Measurements from ENCODE around the gene HABP4. TPM values are rescaled to one million over a fixed set of nuclear protein-coding genes. Genes with fewer than 3 reads are reported as not detected.

HABP4 gene
- total RNA-seq, 1 experiment from 2014 or later = 11.6 TPM

DNA sequence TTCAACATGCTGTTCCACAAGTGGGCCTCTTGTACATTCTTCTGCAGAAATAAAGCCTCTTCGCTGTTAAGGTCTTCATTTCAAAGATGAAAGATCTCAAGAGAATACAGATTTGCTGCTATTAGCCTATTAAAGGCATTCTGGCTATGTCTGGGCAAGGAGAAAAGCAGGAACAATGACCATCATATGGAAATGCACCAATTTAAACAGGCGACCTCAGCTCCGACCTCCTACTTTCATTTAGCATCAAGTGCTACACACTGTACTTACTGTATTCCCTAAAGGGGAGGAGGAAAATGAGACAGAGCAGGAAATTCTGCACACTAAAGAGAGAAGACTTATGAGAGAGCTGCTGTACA is 64.8 kb downstream of the HABP4 start:
- Histone ChIP-seq H3K4me1 (ENCODE audit: insufficient read depth, low read length, poor library complexity, severe bottlenecking) (no peaks in the 10 kb centered on the region), H3K4me3 (ENCODE audit: low read depth, low read length, poor library complexity, severe bottlenecking) (no peak overlapping the region), H3K36me3 (ENCODE audit: insufficient read depth, low read length, poor library complexity, severe bottlenecking) (no peaks in the 10 kb centered on the region), H3K27me3 (replicated peaks; ENCODE audit: insufficient read depth, low read depth, low read length, poor library complexity) (no peaks in the 10 kb centered on the region), H3K9me3 (ENCODE audit: low read depth, low read length, poor library complexity, severe bottlenecking) (no peaks in the 10 kb centered on the region), H3K27ac (ENCODE audit: low read depth, low read length, poor library complexity, severe bottlenecking) (no peak overlapping the region)
- CTCF ChIA-PET = no interaction called here
- POLR2A ChIA-PET (ENCODE audit: low non-redundant PET) = no interaction called here
- no TSS peak for BruUV-seq (replicated peaks)
- no peak for DNase-seq (ENCODE audit: low spot score)
- TF ChIP-seq EZH2 (IDR thresholded peaks at IDR 0.05; ENCODE audit: borderline replicate concordance, low read depth, low read length, poor library complexity, severe bottlenecking) = no peak
- TF ChIP-seq, protein P1, sequence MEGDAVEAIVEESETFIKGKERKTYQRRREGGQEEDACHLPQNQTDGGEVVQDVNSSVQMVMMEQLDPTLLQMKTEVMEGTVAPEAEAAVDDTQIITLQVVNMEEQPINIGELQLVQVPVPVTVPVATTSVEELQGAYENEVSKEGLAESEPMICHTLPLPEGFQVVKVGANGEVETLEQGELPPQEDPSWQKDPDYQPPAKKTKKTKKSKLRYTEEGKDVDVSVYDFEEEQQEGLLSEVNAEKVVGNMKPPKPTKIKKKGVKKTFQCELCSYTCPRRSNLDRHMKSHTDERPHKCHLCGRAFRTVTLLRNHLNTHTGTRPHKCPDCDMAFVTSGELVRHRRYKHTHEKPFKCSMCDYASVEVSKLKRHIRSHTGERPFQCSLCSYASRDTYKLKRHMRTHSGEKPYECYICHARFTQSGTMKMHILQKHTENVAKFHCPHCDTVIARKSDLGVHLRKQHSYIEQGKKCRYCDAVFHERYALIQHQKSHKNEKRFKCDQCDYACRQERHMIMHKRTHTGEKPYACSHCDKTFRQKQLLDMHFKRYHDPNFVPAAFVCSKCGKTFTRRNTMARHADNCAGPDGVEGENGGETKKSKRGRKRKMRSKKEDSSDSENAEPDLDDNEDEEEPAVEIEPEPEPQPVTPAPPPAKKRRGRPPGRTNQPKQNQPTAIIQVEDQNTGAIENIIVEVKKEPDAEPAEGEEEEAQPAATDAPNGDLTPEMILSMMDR (conservative IDR thresholded peaks at IDR 0.05; ENCODE audit: low read depth, low read length) = no peak
- intact Hi-C loops (cut with micrococcal nuclease; ENCODE audit: unreplicated experiment) = no loop called here

DNA sequence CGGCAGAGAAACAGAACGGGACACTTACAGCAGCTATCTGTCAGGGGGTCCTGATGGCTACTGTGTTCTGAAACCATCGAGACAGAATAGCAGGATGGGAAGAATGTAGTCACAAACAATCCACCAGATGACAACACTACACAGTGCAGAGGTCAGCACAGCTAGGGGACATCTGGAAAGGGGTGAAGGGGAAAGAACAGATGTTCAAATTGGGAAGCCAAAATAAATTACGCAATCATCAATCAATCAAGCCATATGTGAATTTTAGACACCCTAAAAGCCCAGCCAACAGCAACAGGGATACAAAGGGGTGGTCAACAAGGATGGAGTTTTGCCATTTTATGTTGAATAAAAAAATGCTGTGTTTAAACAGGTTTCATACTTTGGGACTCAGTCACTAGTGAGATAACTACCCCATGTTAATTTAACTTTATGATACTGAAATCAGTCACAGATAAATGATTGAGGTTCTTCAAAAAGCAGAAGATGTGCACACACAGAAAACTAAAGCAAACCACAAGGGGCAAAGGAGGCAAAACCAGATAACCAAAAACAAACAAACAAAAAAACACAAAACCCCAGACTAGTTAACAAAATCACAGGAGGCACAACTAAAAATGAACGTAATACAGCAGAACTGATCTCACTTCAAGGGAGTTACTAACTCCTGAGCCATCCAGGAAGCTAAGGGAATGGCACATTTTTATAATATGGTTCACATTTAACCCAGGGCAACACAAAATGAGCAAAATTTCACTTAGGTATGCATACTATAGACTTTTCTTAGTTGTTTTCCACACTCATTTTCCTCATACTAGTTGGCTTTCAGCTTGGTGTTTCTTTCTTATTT is 65.9 kb downstream of the HABP4 start:
- no peak for TF ChIP-seq EZH2 (IDR thresholded peaks at IDR 0.05; ENCODE audit: borderline replicate concordance, low read depth, low read length, poor library complexity, severe bottlenecking)
- TF ChIP-seq, protein P1 (conservative IDR thresholded peaks at IDR 0.05; ENCODE audit: low read depth, low read length) = no peak
- no peaks in the 10 kb centered on the region for H3K9me3 ChIP-seq (ENCODE audit: low read depth, low read length, poor library complexity, severe bottlenecking)
- ChIA-PET POLR2A (ENCODE audit: low non-redundant PET) (no interaction called here), CTCF (no interaction called here)
- H3K27me3 ChIP-seq (replicated peaks; ENCODE audit: insufficient read depth, low read depth, low read length, poor library complexity) = no peaks in the 10 kb centered on the region
- intact Hi-C loops (cut with micrococcal nuclease; ENCODE audit: unreplicated experiment) = no loop called here
- no peaks in the 10 kb centered on the region for H3K4me1 ChIP-seq (ENCODE audit: insufficient read depth, low read length, poor library complexity, severe bottlenecking)
- BruUV-seq (replicated peaks) = no TSS peak
- no peak overlapping the region for H3K27ac ChIP-seq (ENCODE audit: low read depth, low read length, poor library complexity, severe bottlenecking)
- H3K36me3 ChIP-seq (ENCODE audit: insufficient read depth, low read length, poor library complexity, severe bottlenecking) = no peaks in the 10 kb centered on the region
- DNase-seq (ENCODE audit: low spot score) = no peak
- no peak overlapping the region for H3K4me3 ChIP-seq (ENCODE audit: low read depth, low read length, poor library complexity, severe bottlenecking)

DNA sequence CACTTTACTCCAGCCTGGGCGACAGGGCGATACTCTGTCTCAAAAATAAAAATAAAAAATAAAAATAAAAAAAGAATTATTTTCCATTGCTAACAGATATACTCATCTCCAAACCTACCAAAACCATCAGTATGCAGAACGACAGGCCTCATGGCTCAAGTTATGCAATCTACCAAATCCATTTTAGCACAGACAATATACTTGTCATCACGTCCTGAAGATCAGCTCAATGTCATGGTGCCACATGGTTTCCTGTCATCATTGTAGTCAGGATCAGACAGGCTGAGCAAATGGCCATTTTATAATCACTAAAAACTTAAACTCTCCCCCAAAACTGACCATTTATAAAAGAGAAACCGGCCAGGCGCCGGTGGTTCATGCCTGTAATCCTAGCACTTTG is 69.1 kb downstream of the HABP4 start:
- BruUV-seq (replicated peaks) = no TSS peak
- H3K9me3 ChIP-seq (ENCODE audit: low read depth, low read length, poor library complexity, severe bottlenecking) = no peaks in the 10 kb centered on the region
- DNase-seq (ENCODE audit: low spot score) = no peak
- no peaks in the 10 kb centered on the region for H3K27me3 ChIP-seq (replicated peaks; ENCODE audit: insufficient read depth, low read depth, low read length, poor library complexity)
- no peaks in the 10 kb centered on the region for H3K36me3 ChIP-seq (ENCODE audit: insufficient read depth, low read length, poor library complexity, severe bottlenecking)
- intact Hi-C loops (cut with micrococcal nuclease; ENCODE audit: unreplicated experiment) = no loop called here
- no peak overlapping the region for H3K4me3 ChIP-seq (ENCODE audit: low read depth, low read length, poor library complexity, severe bottlenecking)
- TF ChIP-seq, protein P1 (conservative IDR thresholded peaks at IDR 0.05; ENCODE audit: low read depth, low read length) = no peak
- TF ChIP-seq EZH2 (IDR thresholded peaks at IDR 0.05; ENCODE audit: borderline replicate concordance, low read depth, low read length, poor library complexity, severe bottlenecking) = no peak
- ChIA-PET POLR2A (ENCODE audit: low non-redundant PET) (no interaction called here), CTCF (no interaction called here)
- H3K27ac ChIP-seq (ENCODE audit: low read depth, low read length, poor library complexity, severe bottlenecking) = no peak overlapping the region
- H3K4me1 ChIP-seq (ENCODE audit: insufficient read depth, low read length, poor library complexity, severe bottlenecking) = no peaks in the 10 kb centered on the region
